Mucosa of descending colon (tissue), 3 donors: ENCODE data around the gene ODAD3. TPM values are rescaled to one million over a fixed set of nuclear protein-coding genes. Genes with fewer than 3 reads are reported as not detected.
"Not testable (repeated sequence)": the region's sequence is repeated elsewhere in the genome, so short reads cannot be mapped to it uniquely, and the experiment has no call there.

ENCODE experiments used
- ATAC-seq: fragments of 200-7000 bp; cut with Tn5 transposase; one replicate; pipeline ENCODE4 v1.9.1; 2020; ENCODE audit warnings: mild to moderate bottlenecking, moderate library complexity
- DNase-seq, 3 donors: peaks; one replicate each; pipeline ENCODE4 v3.0.0-alpha.2; 2020
- H3K36me3 ChIP-seq: fragments of 200-600 bp; one replicate; pipeline ENCODE4 v1.8.0; 2021; ENCODE audit warnings: low read depth, mild to moderate bottlenecking
- H3K4me1 ChIP-seq: fragments of 200-600 bp; one replicate; pipeline ENCODE4 v1.8.0; 2021; ENCODE audit warnings: low read depth, mild to moderate bottlenecking
- H3K4me3 ChIP-seq: fragments of 200-600 bp; one replicate; pipeline ENCODE4 v1.8.0; 2021; ENCODE audit warnings: mild to moderate bottlenecking
- H3K9me3 ChIP-seq: fragments of 200-600 bp; one replicate; pipeline ENCODE4 v1.8.0; 2021; ENCODE audit warnings: mild to moderate bottlenecking
- intact Hi-C, 2 donors: fragments of 100-400 bp; cut with DNase I in 1 of 2; cut with micrococcal nuclease in 1 of 2; formaldehyde crosslinking; loops; one replicate each; pipeline versions ENCODE4 v1.11.0 to v1.11.1; 2022; cut with DNase I, micrococcal nuclease
- total RNA-seq, 3 donors: library from RNA; stranded (reverse); fragmentation: NEBNext Ultra II Directional in 2 of 3; extraction: Animal tissue kit (Norgen Biotek cat#: 25700) in 2 of 3; gene quantifications; one replicate each; pipeline versions ENCODE4 v1.2.1 to v1.2.4, GENCODE V29; 2021 to 2023
- TF ChIP-seq, protein P1 (sequence below): fragments of 200-600 bp; IDR thresholded peaks from one replicate; pipeline ENCODE4 v1.8.0; 2022; ENCODE audit warnings: antibody characterized with exemption, mild to moderate bottlenecking
- donor health status: DM: no; HTN: no; CAD: no; lungs with moderate emphysema.
- donor health status: DM: no; HTN: no; CAD: no.
- donor health status: DM: no; HTN: yes; CAD: no.

The ODAD3 gene
- total RNA-seq, 3 donors from 2014 or later, result 0.14 to 0.28 TPM; not detected in 1

GRCh38 chr19:11408591-11408990, 26.3 kb downstream of the ODAD3 start:
- intact Hi-C loops, result no loop called here
- ATAC-seq (no peak), DNase-seq (no peak)
- TF ChIP-seq, protein P1, sequence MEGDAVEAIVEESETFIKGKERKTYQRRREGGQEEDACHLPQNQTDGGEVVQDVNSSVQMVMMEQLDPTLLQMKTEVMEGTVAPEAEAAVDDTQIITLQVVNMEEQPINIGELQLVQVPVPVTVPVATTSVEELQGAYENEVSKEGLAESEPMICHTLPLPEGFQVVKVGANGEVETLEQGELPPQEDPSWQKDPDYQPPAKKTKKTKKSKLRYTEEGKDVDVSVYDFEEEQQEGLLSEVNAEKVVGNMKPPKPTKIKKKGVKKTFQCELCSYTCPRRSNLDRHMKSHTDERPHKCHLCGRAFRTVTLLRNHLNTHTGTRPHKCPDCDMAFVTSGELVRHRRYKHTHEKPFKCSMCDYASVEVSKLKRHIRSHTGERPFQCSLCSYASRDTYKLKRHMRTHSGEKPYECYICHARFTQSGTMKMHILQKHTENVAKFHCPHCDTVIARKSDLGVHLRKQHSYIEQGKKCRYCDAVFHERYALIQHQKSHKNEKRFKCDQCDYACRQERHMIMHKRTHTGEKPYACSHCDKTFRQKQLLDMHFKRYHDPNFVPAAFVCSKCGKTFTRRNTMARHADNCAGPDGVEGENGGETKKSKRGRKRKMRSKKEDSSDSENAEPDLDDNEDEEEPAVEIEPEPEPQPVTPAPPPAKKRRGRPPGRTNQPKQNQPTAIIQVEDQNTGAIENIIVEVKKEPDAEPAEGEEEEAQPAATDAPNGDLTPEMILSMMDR, result no peak
- Histone ChIP-seq H3K4me3 (no peak overlapping the region), H3K9me3 (no peaks in the 10 kb centered on the region), H3K36me3 (no peaks in the 10 kb centered on the region), H3K4me1 (no peaks in the 10 kb centered on the region)

DNA sequence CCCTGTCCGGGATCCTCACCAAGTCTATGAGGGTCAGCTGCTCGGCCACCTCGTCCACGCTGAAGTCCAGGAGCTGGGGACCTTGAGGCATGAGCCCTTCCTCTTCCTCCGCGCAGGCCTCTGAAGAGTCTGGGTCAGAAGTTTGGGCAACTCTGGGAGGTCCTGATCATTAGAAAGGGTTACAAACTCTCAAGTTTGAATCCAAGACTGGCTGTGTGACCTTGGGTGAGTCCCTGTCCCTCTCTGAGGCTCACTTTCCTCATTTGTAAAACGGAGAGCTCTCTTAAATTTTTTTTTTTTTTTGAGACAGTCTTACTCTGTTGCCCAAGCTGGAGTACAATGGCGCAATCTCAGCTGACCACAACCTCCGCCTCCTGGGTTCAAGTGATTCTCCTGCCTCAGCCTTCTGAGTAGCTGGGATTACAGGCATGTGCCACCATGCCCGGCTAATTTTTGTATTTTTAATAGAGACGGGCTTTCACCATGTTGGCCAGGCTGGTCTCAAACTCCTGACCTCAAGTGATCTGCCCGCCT, 28.2 kb downstream of the ODAD3 start:
- H3K4me1 ChIP-seq, H3K4me3 ChIP-seq, H3K36me3 ChIP-seq, ATAC-seq, DNase-seq, intact Hi-C loops, H3K9me3 ChIP-seq: not testable (repeated sequence)

DNA sequence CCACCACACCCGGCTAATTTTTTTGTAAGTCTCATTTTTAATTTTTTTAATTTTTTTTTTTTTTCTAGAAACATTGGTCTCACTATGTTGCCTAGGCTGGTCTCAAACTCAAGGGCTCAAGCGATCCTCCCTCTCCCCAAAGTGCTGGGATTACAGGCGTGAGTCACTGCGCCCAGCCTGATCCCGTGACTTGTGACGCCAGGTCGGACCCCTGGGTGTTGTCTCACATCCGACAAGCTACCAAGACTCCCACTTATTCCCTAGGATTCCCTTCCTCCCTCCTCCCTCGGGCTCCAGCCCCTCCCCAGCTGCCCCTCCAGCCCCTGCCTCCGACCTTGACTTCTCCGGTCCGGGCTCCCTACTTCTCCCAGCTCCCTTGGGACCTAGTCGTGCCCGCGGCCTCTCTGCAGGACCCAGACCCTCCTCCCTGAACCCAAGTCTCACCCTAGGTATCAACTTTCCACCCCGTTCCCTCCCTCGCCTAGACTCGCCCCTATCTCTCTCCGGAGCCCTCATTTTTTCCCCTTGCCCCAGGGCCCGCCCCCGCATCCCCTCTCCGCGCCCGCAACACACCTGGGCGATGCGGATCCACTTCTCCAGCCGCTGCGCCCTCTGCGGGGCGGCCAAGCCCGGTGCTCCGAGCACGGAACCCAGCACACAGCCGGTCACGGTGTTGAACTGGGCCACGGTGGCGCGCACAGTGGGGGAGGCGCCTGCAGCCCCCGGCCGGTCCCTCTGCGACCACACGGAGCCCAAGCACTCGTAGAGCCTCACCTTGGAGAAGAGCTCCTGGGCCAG, 28.9 kb downstream of the ODAD3 start:
- intact Hi-C loops, result no loop called here
- TF ChIP-seq, protein P1, result no peak
- DNase-seq, result no peak
- no peaks in the 10 kb centered on the region for H3K4me1 ChIP-seq
- no peak overlapping the region for H3K4me3 ChIP-seq
- no peaks in the 10 kb centered on the region for H3K36me3 ChIP-seq
- H3K9me3 ChIP-seq, result no peaks in the 10 kb centered on the region
- no peak for ATAC-seq

GRCh38 chr19:11404588-11405222, 30.2 kb downstream of the ODAD3 start:
- DNase-seq (no peak), ATAC-seq (no peak)
- H3K9me3 ChIP-seq, result no peaks in the 10 kb centered on the region
- intact Hi-C loops, result no loop called here
- no peaks in the 10 kb centered on the region for H3K4me1 ChIP-seq
- no peak overlapping the region for H3K4me3 ChIP-seq
- TF ChIP-seq, protein P1, result no peak
- no peaks in the 10 kb centered on the region for H3K36me3 ChIP-seq

DNA sequence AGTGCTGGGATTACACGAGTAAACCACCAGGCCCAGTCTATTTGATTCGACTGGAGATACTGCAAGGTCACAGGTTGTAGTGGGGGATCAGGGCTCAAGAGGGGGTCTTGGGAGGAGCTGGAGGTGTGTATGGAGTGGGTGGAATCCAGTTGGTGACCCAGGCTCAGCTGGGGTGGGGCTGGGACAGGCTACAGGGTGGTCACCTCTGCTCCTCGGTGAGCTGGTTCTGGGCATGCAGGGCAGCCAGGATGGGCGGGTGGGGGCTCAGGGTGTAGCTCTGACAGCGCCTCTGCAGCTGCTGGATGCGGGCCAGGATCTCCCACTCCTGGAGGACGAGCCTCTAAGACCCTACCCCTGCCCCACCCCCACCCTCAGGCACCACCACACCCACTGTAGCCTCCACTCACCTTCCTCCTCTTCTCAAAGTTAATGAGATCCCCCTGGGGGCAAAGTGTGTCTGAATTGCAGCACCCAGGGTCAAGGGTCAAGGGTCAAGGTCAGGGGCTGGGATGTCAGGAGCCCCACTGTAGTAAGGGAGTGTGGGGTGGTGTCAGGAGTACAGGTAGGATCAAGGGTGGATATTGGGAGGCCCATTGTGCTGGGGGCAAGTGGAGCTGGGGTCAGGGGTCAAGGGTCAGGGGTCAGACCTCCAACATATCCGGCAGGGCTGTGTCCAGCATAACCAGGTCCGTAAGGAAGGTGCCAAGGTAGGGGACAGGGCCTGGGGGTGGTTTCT, 32.9 kb downstream of the ODAD3 start:
- no peaks in the 10 kb centered on the region for H3K36me3 ChIP-seq
- intact Hi-C loops, result no loop called here
- no peaks in the 10 kb centered on the region for H3K9me3 ChIP-seq
- ATAC-seq, result no peak
- DNase-seq, result no peak
- no peak overlapping the region for H3K4me3 ChIP-seq
- no peaks in the 10 kb centered on the region for H3K4me1 ChIP-seq
- TF ChIP-seq, protein P1, result no peak
